H9 (cell line): ENCODE measurements around the gene S100A16. TPM values are rescaled to one million over a fixed set of nuclear protein-coding genes. Genes with fewer than 3 reads are reported as not detected.

Experiments used
- DNase-seq: peaks from one replicate; pipeline ENCODE4 v3.0.0-alpha.2; 2017
- H2AFZ ChIP-seq: one replicate; pipeline ENCODE4 v1.6.1; 2013; ENCODE audit warnings: mild to moderate bottlenecking, low read length, control low read depth, moderate library complexity
- H2AK5ac ChIP-seq: 2 replicates; pipeline ENCODE4 v1.6.1; 2013; ENCODE audit warnings: low read length, control low read depth, mixed read lengths; ENCODE audit not compliant: insufficient read length
- H2BK120ac ChIP-seq: one replicate; pipeline ENCODE4 v1.6.1; 2013; ENCODE audit warnings: low read depth, mild to moderate bottlenecking, low read length, control low read depth, inconsistent platforms; ENCODE audit not compliant: poor library complexity, severe bottlenecking
- H2BK12ac ChIP-seq: 2 replicates; pipeline ENCODE4 v1.6.1; 2013; ENCODE audit warnings: low read length, control low read depth, mixed read lengths, low read depth; ENCODE audit not compliant: insufficient read length
- H2BK15ac ChIP-seq: 2 replicates; pipeline ENCODE4 v1.6.1; 2013; ENCODE audit warnings: low read depth, low read length, control low read depth
- H2BK20ac ChIP-seq: one replicate; pipeline ENCODE4 v1.6.1; 2013; ENCODE audit warnings: low read depth, mild to moderate bottlenecking, low read length, control low read depth, inconsistent platforms; ENCODE audit not compliant: poor library complexity, severe bottlenecking
- H2BK5ac ChIP-seq: 2 replicates; pipeline ENCODE4 v1.6.1; 2013; ENCODE audit warnings: low read length, control low read depth, mixed read lengths; ENCODE audit not compliant: insufficient read length
- H3K14ac ChIP-seq: 2 replicates; pipeline ENCODE4 v1.6.1; 2013; ENCODE audit warnings: low read length, control low read depth; ENCODE audit not compliant: insufficient read depth
- H3K18ac ChIP-seq: 2 replicates; pipeline ENCODE4 v1.6.1; 2013; ENCODE audit warnings: low read depth, mild to moderate bottlenecking, mixed read lengths, low read length, control low read depth; ENCODE audit not compliant: insufficient read length
- H3K23ac ChIP-seq: 2 replicates; pipeline ENCODE4 v1.6.1; 2013; ENCODE audit warnings: low read length, control low read depth, mixed read lengths, low read depth; ENCODE audit not compliant: insufficient read length
- H3K23me2 ChIP-seq: 2 replicates; pipeline ENCODE4 v1.6.1; 2013; ENCODE audit warnings: low read depth, mild to moderate bottlenecking, mixed read lengths, low read length, control low read depth; ENCODE audit not compliant: insufficient read length, poor library complexity, severe bottlenecking
- H3K27ac ChIP-seq: 2 replicates; pipeline ENCODE4 v1.5.1; 2013; ENCODE audit warnings: low read length, control low read depth, mixed read lengths, low read depth; ENCODE audit not compliant: insufficient read length
- H3K27me3 ChIP-seq: 2 replicates; pipeline ENCODE4 v1.6.1; 2013; ENCODE audit warnings: low read length, control low read depth, inconsistent platforms; ENCODE audit not compliant: insufficient read depth
- H3K4ac ChIP-seq: 2 replicates; pipeline ENCODE4 v1.6.1; 2013; ENCODE audit warnings: low read depth, mild to moderate bottlenecking, control low read depth, inconsistent platforms, low read length, moderate library complexity
- H3K4me1 ChIP-seq: 2 replicates; pipeline ENCODE4 v1.6.1; 2013; ENCODE audit warnings: low read length, control low read depth, inconsistent platforms; ENCODE audit not compliant: insufficient read depth
- H3K4me2 ChIP-seq: 2 replicates; pipeline ENCODE4 v1.6.1; 2013; ENCODE audit warnings: low read length, control low read depth, mixed read lengths; ENCODE audit not compliant: insufficient read length, insufficient read depth
- H3K56ac ChIP-seq: 2 replicates; pipeline ENCODE4 v1.6.1; 2013; ENCODE audit warnings: low read depth, mild to moderate bottlenecking, mixed read lengths, low read length, control low read depth; ENCODE audit not compliant: insufficient read length
- H3K79me1 ChIP-seq: 2 replicates; pipeline ENCODE4 v1.6.1; 2013; ENCODE audit warnings: low read depth, mild to moderate bottlenecking, moderate library complexity, low read length, control low read depth, inconsistent platforms; ENCODE audit not compliant: insufficient read depth, poor library complexity, severe bottlenecking
- H3K79me2 ChIP-seq: 2 replicates; pipeline ENCODE4 v1.6.1; 2013; ENCODE audit warnings: low read length, control low read depth, inconsistent platforms; ENCODE audit not compliant: insufficient read depth
- H3K9ac ChIP-seq: 2 replicates; pipeline ENCODE4 v1.6.1; 2013; ENCODE audit warnings: low read length, control low read depth, mixed read lengths; ENCODE audit not compliant: insufficient read length; ENCODE audit errors: extremely low read depth
- H3K9me3 ChIP-seq: one replicate; pipeline ENCODE4 v1.6.1; 2013; ENCODE audit warnings: low read depth, low read length, inconsistent platforms; ENCODE audit not compliant: control insufficient read depth
- H3T11ph ChIP-seq: one replicate; pipeline ENCODE4 v1.6.1; 2013; ENCODE audit warnings: mild to moderate bottlenecking, low read length, control low read depth, inconsistent platforms
- H4K20me1 ChIP-seq: one replicate; pipeline ENCODE4 v1.6.1; 2013; ENCODE audit not compliant: control insufficient read depth, insufficient read length, insufficient read depth
- H4K5ac ChIP-seq: 2 replicates; pipeline ENCODE4 v1.6.1; 2013; ENCODE audit warnings: low read depth, mild to moderate bottlenecking, mixed read lengths, low read length, control low read depth; ENCODE audit not compliant: insufficient read length
- H4K8ac ChIP-seq: replicated peaks from 2 replicates; pipeline ENCODE4 v1.6.1; 2013; ENCODE audit warnings: low read length, control low read depth, mixed read lengths, low read depth; ENCODE audit not compliant: insufficient read length
- H4K91ac ChIP-seq: 2 replicates; pipeline ENCODE4 v1.6.1; 2013; ENCODE audit warnings: low read depth, mild to moderate bottlenecking, moderate library complexity, mixed read lengths, low read length, control low read depth; ENCODE audit not compliant: insufficient read length
- H3K27ac Mint-ChIP-seq, 3 experiments: 2 replicates in 2 of 3; 3 replicates in 1 of 3; pipeline ENCODE4 v1.8.0; 2020 to 2021; ENCODE audit warnings: mixed read lengths in 3 of 3, mild to moderate bottlenecking in 1 of 3, moderate library complexity in 1 of 3
- H3K27me3 Mint-ChIP-seq: 2 replicates; pipeline ENCODE4 v1.8.0; 2021; ENCODE audit warnings: low read depth, mild to moderate bottlenecking, moderate library complexity, mixed read lengths
- H3K36me3 Mint-ChIP-seq, 3 experiments: 2 replicates in 2 of 3; 3 replicates in 1 of 3; pipeline ENCODE4 v1.8.0; 2020 to 2021; ENCODE audit warnings: low read depth in 3 of 3, mixed read lengths in 3 of 3; ENCODE audit not compliant: insufficient read depth in 1 of 3
- H3K4me1 Mint-ChIP-seq, 2 experiments: 2 replicates each; pipeline ENCODE4 v1.8.0; 2020; ENCODE audit warnings: mixed read lengths in 2 of 2
- H3K4me3 Mint-ChIP-seq, 2 experiments: 2 replicates in 1 of 2; 3 replicates in 1 of 2; pipeline ENCODE4 v1.8.0; 2020 to 2021; ENCODE audit warnings: mild to moderate bottlenecking in 2 of 2, mixed read lengths in 2 of 2, moderate library complexity in 1 of 2
- H3K9me3 Mint-ChIP-seq, 2 experiments: 2 replicates in 1 of 2; 3 replicates in 1 of 2; pipeline ENCODE4 v1.8.0; 2020; ENCODE audit warnings: mild to moderate bottlenecking in 2 of 2, mixed read lengths in 2 of 2, moderate library complexity in 1 of 2
- CTCF ChIP-seq: fragments of 200-600 bp; sonication (generic); conservative IDR thresholded peaks from 3 replicates; pipeline ENCODE4 v1.8.0; 2021; ENCODE audit warnings: antibody characterized with exemption, mild to moderate bottlenecking
- WGBS: extraction: QIAGEN DNeasy Blood & Tissue Kit; methylation state at CpG from one replicate; pipeline ENCODE4 v1.1.7; 2013; ENCODE audit warnings: missing lambda C conversion rate, low lambda C conversion rate, mixed read lengths; ENCODE audit not compliant: insufficient read length; ENCODE audit errors: extremely low coverage; 5-methylcytosine and 5-hydroxymethylcytosine counted together
- total RNA-seq: library from RNA; stranded (reverse); gene quantifications from 2 replicates; pipeline ENCODE4 v1.2.1, GENCODE V29; 2021

Gene S100A16
- total RNA-seq, 1 experiment from 2014 or later, result 8.0 TPM

- Histone ChIP-seq H3K4me1 (peaks cover 9% of the 10 kb centered on the region; the same call in 1 of the 2 replicates), H3K27ac (no peak overlapping the region), H4K8ac (no peak overlapping the region), H3K14ac (no peak overlapping the region), H3K56ac (no peak overlapping the region), H2AK5ac (no peak overlapping the region), H2BK12ac (no peak overlapping the region), H3K18ac (no peak overlapping the region), H4K20me1 (no peaks in the 10 kb centered on the region), H3T11ph (no peak overlapping the region), H3K27me3 (no peaks in the 10 kb centered on the region), H4K91ac (no peak overlapping the region), H2BK15ac (no peak overlapping the region), H3K4me2 (no peak overlapping the region), H3K4ac (no peak overlapping the region), H3K79me1 (no peaks in the 10 kb centered on the region), H3K9me3 (no peaks in the 10 kb centered on the region), H3K23ac (no peak overlapping the region), H3K23me2 (peaks cover 3% of the 10 kb centered on the region), H3K79me2 (no peaks in the 10 kb centered on the region), H2BK120ac (no peak overlapping the region), H2AFZ (no peak overlapping the region), H2BK5ac (no peak overlapping the region), H4K5ac (no peak overlapping the region), H2BK20ac (no peak overlapping the region), H3K9ac (no peak overlapping the region)
- DNase-seq, result no peak
- H3K27ac Mint-ChIP-seq, result no peak overlapping the region
- H3K36me3 Mint-ChIP-seq, result peaks cover 0 to 3% (median 0%) of the 10 kb centered on the region in 3 experiments; a peak in 1 of 7 replicates
- no peak overlapping the region for H3K4me3 Mint-ChIP-seq
- TF ChIP-seq CTCF, result no peak
- peaks cover 2% of the 10 kb centered on the region for H3K27me3 Mint-ChIP-seq
- peaks cover 39 to 59% of the 10 kb centered on the region in 2 experiments for H3K4me1 Mint-ChIP-seq
- H3K9me3 Mint-ChIP-seq, result no peaks in the 10 kb centered on the region
- WGBS, result no CpG with 5 or more reads among the region's 7 CpGs
These were observed 2.1 kb downstream of the S100A16 start for GRCh38 chr1:153610811-153611301.
